Loucy (cell line): ENCODE measurements around the gene SMAP2.

Source experiments
- H2AFZ ChIP-seq: fragments of 200-600 bp; sonication (generic); 2 replicates; pipeline ENCODE4 v1.6.0; 2016; ENCODE audit warnings: antibody characterized with exemption, mild to moderate bottlenecking, low read length, moderate library complexity
- H3F3A ChIP-seq: fragments of 200-600 bp; 2 replicates; pipeline ENCODE4 v1.6.0; 2016; ENCODE audit warnings: antibody characterized with exemption, low read depth, mild to moderate bottlenecking
- H3K27me3 ChIP-seq: fragments of 200-600 bp; sonication (generic); 2 replicates; pipeline ENCODE4 v1.6.1; 2014; ENCODE audit warnings: low read length, mild to moderate bottlenecking; ENCODE audit not compliant: insufficient read depth, poor library complexity, severe bottlenecking
- H3K36me3 ChIP-seq: fragments of 200-600 bp; sonication (generic); 2 replicates; pipeline ENCODE4 v1.6.1; 2016; ENCODE audit warnings: low read length; ENCODE audit not compliant: insufficient read depth
- H3K4me1 ChIP-seq: fragments of 200-600 bp; sonication (generic); 2 replicates; pipeline ENCODE4 v1.5.1; 2014; ENCODE audit warnings: low read length, mild to moderate bottlenecking; ENCODE audit not compliant: insufficient read depth, poor library complexity, severe bottlenecking
- H3K4me2 ChIP-seq: fragments of 200-600 bp; sonication (generic); 2 replicates; pipeline ENCODE4 v1.6.0; 2014; ENCODE audit warnings: antibody characterized with exemption, low read length, low read depth, mild to moderate bottlenecking; ENCODE audit not compliant: poor library complexity, severe bottlenecking
- H3K4me3 ChIP-seq: fragments of 200-600 bp; sonication (generic); 2 replicates; pipeline ENCODE4 v1.5.1; 2014; ENCODE audit warnings: low read length, mild to moderate bottlenecking, mixed read lengths; ENCODE audit not compliant: poor library complexity, severe bottlenecking
- H3K79me2 ChIP-seq: fragments of 200-600 bp; sonication (generic); 2 replicates; pipeline ENCODE4 v1.6.1; 2014; ENCODE audit warnings: low read length; ENCODE audit not compliant: insufficient read depth
- H3K9ac ChIP-seq: fragments of 200-600 bp; sonication (generic); 2 replicates; pipeline ENCODE4 v1.6.0; 2014; ENCODE audit warnings: mild to moderate bottlenecking, low read depth, low read length, moderate library complexity; ENCODE audit not compliant: poor library complexity, severe bottlenecking
- H3K9me2 ChIP-seq: fragments of 200-600 bp; sonication (generic); replicated peaks from 2 replicates; pipeline ENCODE4 v1.6.1; 2016; ENCODE audit warnings: low read depth, low read length, mixed read lengths
- H3K9me3 ChIP-seq: fragments of 200-600 bp; sonication (generic); 2 replicates; pipeline ENCODE4 v1.6.1; 2014; ENCODE audit warnings: mild to moderate bottlenecking, antibody characterized with exemption, low read length, low read depth; ENCODE audit not compliant: insufficient read depth
- H4K20me1 ChIP-seq: fragments of 200-600 bp; sonication (generic); 2 replicates; pipeline ENCODE4 v1.6.0; 2014; ENCODE audit warnings: antibody characterized with exemption, low read length, mild to moderate bottlenecking; ENCODE audit not compliant: insufficient read depth, poor library complexity, severe bottlenecking
- CTCF ChIP-seq: fragments of 200-600 bp; sonication (generic); conservative IDR thresholded peaks from 2 replicates; pipeline ENCODE4 v1.5.1; 2014; ENCODE audit warnings: mild to moderate bottlenecking, antibody characterized with exemption, low read length
- EZH2phosphoT487 ChIP-seq: fragments of 200-600 bp; IDR thresholded peaks from 2 replicates; pipeline ENCODE4 v1.6.1; 2018; ENCODE audit warnings: antibody characterized with exemption, mild to moderate bottlenecking, moderate library complexity, borderline replicate concordance

SMAP2 gene

GRCh38 chr1:40362199-40362598, 11.3 kb upstream of the SMAP2 start:
- TF ChIP-seq CTCF (no peak), EZH2phosphoT487 (no peak)
- Histone ChIP-seq H3K4me2 (no peak overlapping the region), H3K4me1 (no peaks in the 10 kb centered on the region), H3K9ac (no peak overlapping the region), H3K36me3 (no peaks in the 10 kb centered on the region), H3K9me3 (peaks cover 13% of the 10 kb centered on the region), H3F3A (no peaks in the 10 kb centered on the region), H3K4me3 (no peak overlapping the region), H3K27me3 (no peaks in the 10 kb centered on the region), H3K79me2 (no peaks in the 10 kb centered on the region), H2AFZ (no peak overlapping the region), H3K9me2 (no peaks in the 10 kb centered on the region), H4K20me1 (no peaks in the 10 kb centered on the region)

- Histone ChIP-seq H3K79me2 (no peaks in the 10 kb centered on the region), H4K20me1 (no peaks in the 10 kb centered on the region), H3K9me3 (peaks cover 9% of the 10 kb centered on the region; the same call in 1 of the 2 replicates), H3K9me2 (no peaks in the 10 kb centered on the region), H3K4me2 (no peak overlapping the region), H3K36me3 (no peaks in the 10 kb centered on the region), H3K4me1 (no peaks in the 10 kb centered on the region), H3K4me3 (no peak overlapping the region), H3K9ac (no peak overlapping the region), H2AFZ (no peak overlapping the region), H3K27me3 (no peaks in the 10 kb centered on the region), H3F3A (no peaks in the 10 kb centered on the region)
- TF ChIP-seq EZH2phosphoT487 (no peak), CTCF (no peak)
Observed at GRCh38 chr1:40362699-40363098, 10.8 kb upstream of the SMAP2 start.

- Histone ChIP-seq H3K9ac (no peak overlapping the region), H3K9me2 (no peaks in the 10 kb centered on the region), H3K4me2 (no peak overlapping the region), H3K27me3 (no peaks in the 10 kb centered on the region), H3K4me3 (no peak overlapping the region), H3K36me3 (no peaks in the 10 kb centered on the region), H3K4me1 (no peaks in the 10 kb centered on the region), H3K9me3 (0 out of 2 replicates have a peak, but pooled peaks cover under 1% of the 10 kb centered on the region), H3F3A (no peaks in the 10 kb centered on the region), H4K20me1 (no peaks in the 10 kb centered on the region), H3K79me2 (no peaks in the 10 kb centered on the region), H2AFZ (no peak overlapping the region)
- peak; percentile 37; the same call in 1 of the 2 replicates for TF ChIP-seq CTCF
- no peak for TF ChIP-seq EZH2phosphoT487
Observed at GRCh38 chr1:40363721-40364120, 9.8 kb upstream of the SMAP2 start.
